ENCODE results near the gene DDB1. TPM values are rescaled to one million over a fixed set of nuclear protein-coding genes. Genes with fewer than 3 reads are reported as not detected.

DDB1 gene
- total RNA-seq, 1 experiment from 2014 or later: 297 TPM

DNA sequence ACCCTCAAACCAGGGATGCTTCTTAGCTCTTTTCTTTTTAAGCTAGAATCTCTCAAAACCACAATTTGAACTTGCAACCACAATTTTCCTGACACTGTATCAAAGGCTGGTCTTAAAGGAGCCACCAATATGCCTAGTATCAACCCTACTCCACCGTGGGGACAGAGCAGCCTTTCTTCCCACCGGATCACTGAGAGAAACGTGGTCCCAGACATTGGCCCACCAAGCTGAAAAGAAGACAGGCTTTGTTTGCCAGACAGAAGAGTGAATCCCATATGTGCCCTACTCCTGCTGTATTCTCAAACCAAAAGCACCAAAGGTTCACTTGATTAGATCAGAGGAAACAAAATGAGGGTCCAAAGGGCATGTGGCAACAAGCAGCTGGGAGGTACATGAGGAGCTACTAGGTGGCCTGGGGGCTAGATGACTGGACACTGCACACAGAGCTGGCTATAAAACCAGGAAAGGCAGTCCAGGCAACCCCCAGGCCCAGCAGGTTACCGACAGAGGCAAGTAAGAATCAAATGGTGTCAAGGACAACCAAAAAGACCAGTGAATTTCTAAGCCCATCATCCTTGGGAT lies 34.2 kb downstream of the DDB1 start:
- H3K4me3 Mint-ChIP-seq: no peak overlapping the region
- Histone ChIP-seq H2AFZ (ENCODE audit: low read length) (no peak overlapping the region), H3K79me2 (ENCODE audit: insufficient read depth, low read length) (no peaks in the 10 kb centered on the region), H4K5ac (ENCODE audit: insufficient read length, low read depth, low read length) (no peak overlapping the region), H3K9ac (ENCODE audit: extremely low read depth, insufficient read length, low read length) (no peak overlapping the region), H2BK15ac (ENCODE audit: low read depth, low read length) (no peak overlapping the region), H3K23me2 (ENCODE audit: insufficient read length, low read depth, low read length, poor library complexity, severe bottlenecking) (peaks cover 10% of the 10 kb centered on the region), H3K4me1 (ENCODE audit: insufficient read depth, low read length) (no peaks in the 10 kb centered on the region), H3K18ac (ENCODE audit: insufficient read length, low read depth, low read length) (no peak overlapping the region), H2BK12ac (ENCODE audit: insufficient read length, low read depth, low read length) (no peak overlapping the region), H3K14ac (ENCODE audit: insufficient read depth, low read length) (no peak overlapping the region), H2AK5ac (ENCODE audit: insufficient read length, low read length) (no peak overlapping the region), H3K27me3 (ENCODE audit: insufficient read depth, low read length) (no peaks in the 10 kb centered on the region; the same call in 1 of the 2 replicates), H3K4me2 (ENCODE audit: insufficient read depth, insufficient read length, low read length) (no peak overlapping the region), H3K9me3 (ENCODE audit: control insufficient read depth, low read depth, low read length) (no peaks in the 10 kb centered on the region), H4K20me1 (ENCODE audit: control insufficient read depth, insufficient read depth, insufficient read length) (no peaks in the 10 kb centered on the region), H2BK5ac (ENCODE audit: insufficient read length, low read length) (no peak overlapping the region), H3K56ac (ENCODE audit: insufficient read length, low read depth, low read length) (no peak overlapping the region), H2BK20ac (ENCODE audit: low read depth, low read length, poor library complexity, severe bottlenecking) (no peak overlapping the region), H3K23ac (ENCODE audit: insufficient read length, low read depth, low read length) (no peak overlapping the region), H4K91ac (ENCODE audit: insufficient read length, low read depth, low read length) (no peak overlapping the region), H4K8ac (replicated peaks; ENCODE audit: insufficient read length, low read depth, low read length) (no peak overlapping the region), H3K27ac (ENCODE audit: insufficient read length, low read depth, low read length) (no peak overlapping the region), H3K79me1 (ENCODE audit: insufficient read depth, low read depth, low read length, poor library complexity, severe bottlenecking) (no peaks in the 10 kb centered on the region), H3T11ph (ENCODE audit: low read length) (no peak overlapping the region), H3K4ac (ENCODE audit: low read depth, low read length) (no peak overlapping the region), H2BK120ac (ENCODE audit: low read depth, low read length, poor library complexity, severe bottlenecking) (no peak overlapping the region)
- TF ChIP-seq, protein P1, sequence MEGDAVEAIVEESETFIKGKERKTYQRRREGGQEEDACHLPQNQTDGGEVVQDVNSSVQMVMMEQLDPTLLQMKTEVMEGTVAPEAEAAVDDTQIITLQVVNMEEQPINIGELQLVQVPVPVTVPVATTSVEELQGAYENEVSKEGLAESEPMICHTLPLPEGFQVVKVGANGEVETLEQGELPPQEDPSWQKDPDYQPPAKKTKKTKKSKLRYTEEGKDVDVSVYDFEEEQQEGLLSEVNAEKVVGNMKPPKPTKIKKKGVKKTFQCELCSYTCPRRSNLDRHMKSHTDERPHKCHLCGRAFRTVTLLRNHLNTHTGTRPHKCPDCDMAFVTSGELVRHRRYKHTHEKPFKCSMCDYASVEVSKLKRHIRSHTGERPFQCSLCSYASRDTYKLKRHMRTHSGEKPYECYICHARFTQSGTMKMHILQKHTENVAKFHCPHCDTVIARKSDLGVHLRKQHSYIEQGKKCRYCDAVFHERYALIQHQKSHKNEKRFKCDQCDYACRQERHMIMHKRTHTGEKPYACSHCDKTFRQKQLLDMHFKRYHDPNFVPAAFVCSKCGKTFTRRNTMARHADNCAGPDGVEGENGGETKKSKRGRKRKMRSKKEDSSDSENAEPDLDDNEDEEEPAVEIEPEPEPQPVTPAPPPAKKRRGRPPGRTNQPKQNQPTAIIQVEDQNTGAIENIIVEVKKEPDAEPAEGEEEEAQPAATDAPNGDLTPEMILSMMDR (conservative IDR thresholded peaks at IDR 0.05): no peak
- peak overlapping the region in 2 of 3 experiments; percentile 80 to 83; a peak in 3 of 7 replicates for H3K27ac Mint-ChIP-seq
- H3K36me3 Mint-ChIP-seq (ENCODE audit: insufficient read depth in 1 of 3, low read depth in 3 of 3): peaks cover 25 to 72% (median 57%) of the 10 kb centered on the region in 3 experiments; a peak in 6 of 7 replicates
- H3K9me3 Mint-ChIP-seq: no peaks in the 10 kb centered on the region
- peaks cover 19 to 23% of the 10 kb centered on the region in 2 experiments for H3K4me1 Mint-ChIP-seq
- no CpG with 5 or more reads among the region's 4 CpGs for WGBS (ENCODE audit: extremely low coverage, insufficient read length, low lambda C conversion rate)
- H3K27me3 Mint-ChIP-seq (ENCODE audit: low read depth): peaks cover 2% of the 10 kb centered on the region
- DNase-seq: no peak
